LNCaP clone FGC (cell line): Measurements from ENCODE around the gene DYNC1I1.

Experiments used
- DNase-seq: peaks from one replicate; pipeline ENCODE4 v3.0.0-alpha.2; 2011; ENCODE audit warnings: low read depth
- H3K4me3 ChIP-seq: 2 replicates; pipeline ENCODE4 v1.5.1; 2011; ENCODE audit warnings: mild to moderate bottlenecking, low read depth, low read length, control low read depth
- TF ChIP-seq, protein P1 (sequence below): IDR thresholded peaks from 2 replicates; pipeline ENCODE4 v1.5.1; 2012; ENCODE audit warnings: mild to moderate bottlenecking; ENCODE audit not compliant: control insufficient read depth, insufficient read depth; ENCODE audit errors: extremely low read depth

DYNC1I1 gene

GRCh38 chr7:96069401-96069800, 297.0 kb downstream of the DYNC1I1 start:
- no peak overlapping the region for H3K4me3 ChIP-seq
- DNase-seq, result no peak
- TF ChIP-seq, protein P1, sequence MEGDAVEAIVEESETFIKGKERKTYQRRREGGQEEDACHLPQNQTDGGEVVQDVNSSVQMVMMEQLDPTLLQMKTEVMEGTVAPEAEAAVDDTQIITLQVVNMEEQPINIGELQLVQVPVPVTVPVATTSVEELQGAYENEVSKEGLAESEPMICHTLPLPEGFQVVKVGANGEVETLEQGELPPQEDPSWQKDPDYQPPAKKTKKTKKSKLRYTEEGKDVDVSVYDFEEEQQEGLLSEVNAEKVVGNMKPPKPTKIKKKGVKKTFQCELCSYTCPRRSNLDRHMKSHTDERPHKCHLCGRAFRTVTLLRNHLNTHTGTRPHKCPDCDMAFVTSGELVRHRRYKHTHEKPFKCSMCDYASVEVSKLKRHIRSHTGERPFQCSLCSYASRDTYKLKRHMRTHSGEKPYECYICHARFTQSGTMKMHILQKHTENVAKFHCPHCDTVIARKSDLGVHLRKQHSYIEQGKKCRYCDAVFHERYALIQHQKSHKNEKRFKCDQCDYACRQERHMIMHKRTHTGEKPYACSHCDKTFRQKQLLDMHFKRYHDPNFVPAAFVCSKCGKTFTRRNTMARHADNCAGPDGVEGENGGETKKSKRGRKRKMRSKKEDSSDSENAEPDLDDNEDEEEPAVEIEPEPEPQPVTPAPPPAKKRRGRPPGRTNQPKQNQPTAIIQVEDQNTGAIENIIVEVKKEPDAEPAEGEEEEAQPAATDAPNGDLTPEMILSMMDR, result no peak

DNA sequence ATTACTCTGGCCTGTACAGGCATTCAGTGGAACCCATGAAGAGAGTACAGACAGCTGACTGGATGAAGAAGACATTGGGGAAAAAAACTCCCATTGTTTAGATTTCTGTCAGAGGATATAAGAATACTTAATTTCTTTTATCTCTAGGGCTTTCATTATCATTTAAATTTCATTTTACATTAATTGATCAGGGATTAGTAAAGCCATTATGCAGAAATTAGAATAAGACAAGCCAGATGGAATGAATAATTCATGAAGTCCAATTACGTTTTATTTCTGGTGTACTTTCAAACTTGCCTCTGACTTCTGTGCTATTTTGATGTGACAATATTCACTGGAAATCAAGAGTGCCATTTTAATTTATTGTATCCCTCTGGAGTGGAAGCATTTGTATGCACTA, 302.5 kb downstream of the DYNC1I1 start:
- H3K4me3 ChIP-seq, result no peak overlapping the region
- no peak for DNase-seq
- TF ChIP-seq, protein P1, result no peak

GRCh38 chr7:96075510-96076349, 303.4 kb downstream of the DYNC1I1 start:
- no peak for DNase-seq
- TF ChIP-seq, protein P1, result peak; percentile 97
- peak overlapping the region; percentile 38 for H3K4me3 ChIP-seq

- TF ChIP-seq, protein P1, result no peak
- DNase-seq, result no peak
Measured at GRCh38 chr7:96076350-96076707, 304.0 kb downstream of the DYNC1I1 start.

GRCh38 chr7:96080027-96080426, 307.7 kb downstream of the DYNC1I1 start:
- H3K4me3 ChIP-seq, result no peak overlapping the region
- no peak for DNase-seq

More at GRCh38 chr7:96076350-96076707, 304.0 kb downstream of the DYNC1I1 start:
- H3K4me3 ChIP-seq, result no peak overlapping the region

GRCh38 chr7:96084881-96085553, 312.7 kb downstream of the DYNC1I1 start:
- no peak overlapping the region for H3K4me3 ChIP-seq
- no peak for DNase-seq
- TF ChIP-seq, protein P1, result no peak

More at GRCh38 chr7:96080027-96080426, 307.7 kb downstream of the DYNC1I1 start:
- TF ChIP-seq, protein P1, result no peak
